Caco-2 (cell line): ENCODE results near the gene NRXN3. TPM values are rescaled to one million over a fixed set of nuclear protein-coding genes. Genes with fewer than 3 reads are reported as not detected.

Experiments
- BruUV-seq: library from RNA; stranded (reverse); fragments of 400-500 nt; replicated peaks from 2 replicates; lab custom pipeline; 2021; lab: Mats Ljungman, UMichigan
- CTCF ChIA-PET: fragments of 300-600 bp; sonication (Branson Sonifier 250); formaldehyde crosslinking; loops from one replicate; lab custom pipeline; 2022; ENCODE audit warnings: antibody characterized with exemption; lab: Charles Lee
- POLR2A ChIA-PET: fragments of 300-600 bp; sonication (Branson Sonifier 250); formaldehyde crosslinking; loops from one replicate; lab custom pipeline; 2022; ENCODE audit warnings: antibody characterized with exemption; lab: Charles Lee
- DNase-seq, 2 experiments: peaks; one replicate each; pipeline versions ENCODE4 v3.0.0 to v3.0.0-alpha.2; 2020 to 2022
- H3K27me3 ChIP-seq: replicated peaks from 2 replicates; pipeline ENCODE4 v1.6.0; 2011; ENCODE audit warnings: low read length; ENCODE audit not compliant: control insufficient read depth, insufficient read depth
- H3K36me3 ChIP-seq: 2 replicates; pipeline ENCODE4 v1.5.1; 2011; ENCODE audit warnings: low read length; ENCODE audit not compliant: control insufficient read depth, insufficient read depth
- H3K4me1 ChIP-seq: fragments of 250-450 bp; sonication (Bioruptor Pico); 2 replicates; pipeline ENCODE4 v1.5.1; 2020; ENCODE audit warnings: mild to moderate bottlenecking
- H3K4me3 ChIP-seq: 2 replicates; pipeline ENCODE4 v1.5.1; 2011; ENCODE audit warnings: low read depth, mild to moderate bottlenecking, control low read depth, low read length
- H3K9me3 ChIP-seq: fragments of 250-450 bp; sonication (Bioruptor Pico); 2 replicates; pipeline ENCODE4 v1.5.1; 2020; ENCODE audit warnings: mild to moderate bottlenecking, moderate library complexity
- H3K27ac Mint-ChIP-seq: one replicate; pipeline ENCODE4 v1.8.0; 2022; ENCODE audit warnings: mixed read lengths; ENCODE audit not compliant: unreplicated experiment
- H3K27me3 Mint-ChIP-seq: one replicate; pipeline ENCODE4 v1.8.0; 2022; ENCODE audit warnings: mixed read lengths; ENCODE audit not compliant: insufficient read depth, unreplicated experiment
- H3K36me3 Mint-ChIP-seq: one replicate; pipeline ENCODE4 v1.8.0; 2022; ENCODE audit warnings: mild to moderate bottlenecking, mixed read lengths; ENCODE audit not compliant: insufficient read depth, unreplicated experiment
- H3K4me1 Mint-ChIP-seq: one replicate; pipeline ENCODE4 v1.8.0; 2022; ENCODE audit warnings: low read depth, mixed read lengths; ENCODE audit not compliant: unreplicated experiment
- H3K4me3 Mint-ChIP-seq: one replicate; pipeline ENCODE4 v1.8.0; 2022; ENCODE audit warnings: mild to moderate bottlenecking, moderate library complexity, mixed read lengths; ENCODE audit not compliant: unreplicated experiment
- H3K9me3 Mint-ChIP-seq: one replicate; pipeline ENCODE4 v1.8.0; 2022; ENCODE audit warnings: mixed read lengths; ENCODE audit not compliant: unreplicated experiment
- intact Hi-C: fragments of 100-400 bp; cut with micrococcal nuclease; formaldehyde crosslinking; loops from one replicate; pipeline ENCODE4 v1.10.0; 2022; ENCODE audit not compliant: unreplicated experiment
- total RNA-seq: library from RNA; stranded (reverse); gene quantifications from 2 replicates; pipeline ENCODE4 v1.2.3, GENCODE V29; 2022
- TF ChIP-seq, protein P1 (sequence below), 2 experiments: fragments of 200-600 bp in 1 of 2; IDR thresholded peaks; 1 replicate in 1 of 2; 2 replicates in 1 of 2; pipeline versions ENCODE4 v1.5.1 to v1.8.0; 2011 to 2022; ENCODE audit warnings: antibody characterized with exemption in 1 of 2, control low read depth in 1 of 2, inconsistent platforms in 1 of 2, low read depth in 1 of 2, low read length in 1 of 2, mild to moderate bottlenecking in 1 of 2, moderate library complexity in 1 of 2; ENCODE audit not compliant: insufficient read depth in 1 of 2, severe bottlenecking in 1 of 2, unreplicated experiment in 1 of 2

NRXN3 gene
- total RNA-seq, 1 experiment from 2014 or later, result 12.4 TPM

DNA sequence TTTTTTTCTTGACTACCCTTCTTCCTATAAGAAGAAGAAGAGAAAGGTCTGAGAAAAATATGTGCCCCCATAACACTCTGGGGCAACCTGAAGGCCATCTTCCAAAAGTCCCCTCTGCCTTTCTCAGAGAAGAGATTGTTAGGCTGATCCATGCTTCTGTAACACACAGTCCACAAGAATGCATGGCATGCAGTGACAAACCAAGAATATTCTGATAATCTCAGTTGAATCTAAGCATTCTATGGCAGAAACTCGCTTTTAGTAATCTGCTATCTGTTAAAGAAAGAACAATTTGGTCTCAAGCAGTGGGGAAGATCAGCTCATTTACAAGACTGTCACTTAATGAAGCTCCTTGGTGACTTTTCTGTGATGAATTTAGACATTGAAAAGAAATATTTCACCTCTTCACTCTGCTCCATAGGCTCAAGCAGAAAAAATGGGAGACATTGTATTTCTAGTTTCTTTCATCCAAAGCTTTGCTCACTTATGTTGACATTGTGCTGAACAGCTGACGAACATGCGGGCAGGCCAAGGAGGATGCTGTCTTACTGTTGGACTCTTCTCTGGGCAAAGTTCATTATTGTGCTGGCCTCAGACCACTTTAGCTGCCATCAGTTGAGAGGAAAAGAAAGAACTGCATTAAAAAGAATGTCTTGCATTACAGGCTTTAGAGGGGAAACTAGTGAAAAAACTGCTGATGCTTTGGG lies 1084.0 kb downstream of the NRXN3 start:
- POLR2A ChIA-PET, result no interaction called here
- Mint-ChIP-seq H3K9me3 (no peaks in the 10 kb centered on the region), H3K27me3 (peaks cover 4% of the 10 kb centered on the region), H3K36me3 (no peaks in the 10 kb centered on the region), H3K4me3 (no peak overlapping the region), H3K4me1 (peaks cover 11% of the 10 kb centered on the region), H3K27ac (no peak overlapping the region)
- H3K9me3 ChIP-seq, result no peaks in the 10 kb centered on the region
- CTCF ChIA-PET, result no interaction called here
- no peaks in the 10 kb centered on the region for H3K36me3 ChIP-seq
- no peaks in the 10 kb centered on the region for H3K27me3 ChIP-seq
- BruUV-seq, result no TSS peak
- DNase-seq, result no peak
- no peak overlapping the region for H3K4me3 ChIP-seq
- TF ChIP-seq, protein P1, sequence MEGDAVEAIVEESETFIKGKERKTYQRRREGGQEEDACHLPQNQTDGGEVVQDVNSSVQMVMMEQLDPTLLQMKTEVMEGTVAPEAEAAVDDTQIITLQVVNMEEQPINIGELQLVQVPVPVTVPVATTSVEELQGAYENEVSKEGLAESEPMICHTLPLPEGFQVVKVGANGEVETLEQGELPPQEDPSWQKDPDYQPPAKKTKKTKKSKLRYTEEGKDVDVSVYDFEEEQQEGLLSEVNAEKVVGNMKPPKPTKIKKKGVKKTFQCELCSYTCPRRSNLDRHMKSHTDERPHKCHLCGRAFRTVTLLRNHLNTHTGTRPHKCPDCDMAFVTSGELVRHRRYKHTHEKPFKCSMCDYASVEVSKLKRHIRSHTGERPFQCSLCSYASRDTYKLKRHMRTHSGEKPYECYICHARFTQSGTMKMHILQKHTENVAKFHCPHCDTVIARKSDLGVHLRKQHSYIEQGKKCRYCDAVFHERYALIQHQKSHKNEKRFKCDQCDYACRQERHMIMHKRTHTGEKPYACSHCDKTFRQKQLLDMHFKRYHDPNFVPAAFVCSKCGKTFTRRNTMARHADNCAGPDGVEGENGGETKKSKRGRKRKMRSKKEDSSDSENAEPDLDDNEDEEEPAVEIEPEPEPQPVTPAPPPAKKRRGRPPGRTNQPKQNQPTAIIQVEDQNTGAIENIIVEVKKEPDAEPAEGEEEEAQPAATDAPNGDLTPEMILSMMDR (IDR thresholded peaks at IDR 0.05; ENCODE audit: insufficient read depth in 1 of 2, low read depth in 1 of 2, low read length in 1 of 2, severe bottlenecking in 1 of 2, unreplicated experiment in 1 of 2), result no peak
- intact Hi-C loops, result no loop called here
- H3K4me1 ChIP-seq, result peaks cover 12% of the 10 kb centered on the region

DNA sequence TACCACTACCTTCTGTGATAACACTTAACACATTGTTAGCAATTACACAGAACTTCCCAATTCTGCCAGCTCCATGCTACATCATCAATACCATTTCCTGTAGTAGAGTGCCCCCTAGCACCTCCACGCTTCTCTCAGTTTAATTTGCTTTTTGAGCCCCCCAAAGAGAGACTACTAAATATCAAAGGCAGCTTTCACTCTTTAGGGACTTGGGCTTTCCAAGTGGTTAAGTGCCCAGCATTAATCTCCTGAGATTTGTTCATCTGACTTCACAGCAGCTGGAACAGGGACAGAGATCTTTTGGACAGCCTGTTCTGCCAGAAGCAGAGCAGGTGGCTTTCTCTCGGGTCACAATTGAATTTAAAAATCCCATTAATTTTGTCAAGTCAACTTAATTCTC lies 1086.2 kb downstream of the NRXN3 start:
- TF ChIP-seq, protein P1 (IDR thresholded peaks at IDR 0.05; ENCODE audit: insufficient read depth in 1 of 2, low read depth in 1 of 2, low read length in 1 of 2, severe bottlenecking in 1 of 2, unreplicated experiment in 1 of 2), result no peak
- POLR2A ChIA-PET, result no interaction called here
- no peaks in the 10 kb centered on the region for H3K36me3 Mint-ChIP-seq
- Histone ChIP-seq H3K4me3 (no peak overlapping the region), H3K4me1 (peaks cover 12% of the 10 kb centered on the region), H3K27me3 (no peaks in the 10 kb centered on the region), H3K36me3 (no peaks in the 10 kb centered on the region), H3K9me3 (no peaks in the 10 kb centered on the region)
- no peaks in the 10 kb centered on the region for H3K9me3 Mint-ChIP-seq
- intact Hi-C loops, result no loop called here
- BruUV-seq, result no TSS peak
- H3K27me3 Mint-ChIP-seq, result no peaks in the 10 kb centered on the region
- no peak overlapping the region for H3K27ac Mint-ChIP-seq
- H3K4me1 Mint-ChIP-seq, result peaks cover 11% of the 10 kb centered on the region
- CTCF ChIA-PET, result no interaction called here
- DNase-seq, result no peak
- no peak overlapping the region for H3K4me3 Mint-ChIP-seq

DNA sequence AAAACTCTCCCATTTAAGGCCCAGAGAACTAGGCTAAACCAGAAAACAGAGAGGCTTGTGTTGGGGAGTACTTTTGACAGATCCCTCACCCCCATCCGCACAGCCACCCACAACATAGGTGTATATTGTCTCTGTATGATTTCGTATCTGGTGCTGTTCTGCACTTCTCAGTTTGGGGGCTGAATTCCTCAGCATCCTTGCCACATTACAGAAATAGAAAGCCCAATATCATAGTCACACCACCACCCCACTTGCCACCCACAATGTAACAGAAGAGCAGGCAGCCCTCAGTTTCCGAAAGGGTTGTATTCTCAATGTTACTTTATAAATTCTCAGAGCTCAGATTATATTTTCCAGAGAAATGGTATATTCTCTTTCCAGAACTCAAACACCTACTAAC lies 1090.2 kb downstream of the NRXN3 start:
- H3K36me3 ChIP-seq, result no peaks in the 10 kb centered on the region
- TF ChIP-seq, protein P1 (IDR thresholded peaks at IDR 0.05; ENCODE audit: insufficient read depth in 1 of 2, low read depth in 1 of 2, low read length in 1 of 2, severe bottlenecking in 1 of 2, unreplicated experiment in 1 of 2), result no peak
- H3K36me3 Mint-ChIP-seq, result no peaks in the 10 kb centered on the region
- no peaks in the 10 kb centered on the region for H3K9me3 Mint-ChIP-seq
- intact Hi-C loops, result no loop called here
- no peaks in the 10 kb centered on the region for H3K4me1 ChIP-seq
- H3K27me3 ChIP-seq, result no peaks in the 10 kb centered on the region
- BruUV-seq, result no TSS peak
- H3K27ac Mint-ChIP-seq, result no peak overlapping the region
- H3K4me3 ChIP-seq, result no peak overlapping the region
- H3K4me1 Mint-ChIP-seq, result peaks cover 6% of the 10 kb centered on the region
- POLR2A ChIA-PET, result no interaction called here
- no peak for DNase-seq
- no peaks in the 10 kb centered on the region for H3K9me3 ChIP-seq
- CTCF ChIA-PET, result no interaction called here
- no peak overlapping the region for H3K4me3 Mint-ChIP-seq
- H3K27me3 Mint-ChIP-seq, result no peaks in the 10 kb centered on the region
